Measurements from ENCODE around the gene MOG. TPM values are rescaled to one million over a fixed set of nuclear protein-coding genes. Genes with fewer than 3 reads are reported as not detected.

The MOG gene
- total RNA-seq, 1 donor from 2014 or later: not detected

DNA sequence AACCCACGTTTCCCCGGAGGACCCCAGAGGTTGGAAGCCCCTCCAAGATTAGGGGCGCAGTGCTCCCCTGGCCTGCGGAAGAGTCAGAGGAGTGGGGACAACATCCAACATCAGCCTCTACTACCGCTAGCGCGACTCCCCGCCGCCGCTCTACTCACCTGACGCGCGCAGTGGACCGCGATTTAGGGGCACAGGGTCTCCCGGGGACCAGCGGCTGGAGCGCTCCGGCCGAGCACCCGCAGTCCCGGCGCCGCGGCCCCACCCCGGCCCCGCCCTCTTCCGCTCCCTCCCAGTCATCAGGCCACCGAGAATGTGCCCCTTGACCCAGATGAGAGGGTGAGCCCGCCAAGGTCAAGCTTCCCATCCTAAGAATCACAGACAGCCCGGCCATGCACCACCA lies 24.0 kb downstream of the MOG start, which contains the start of gene ZFP57:
Gene ZFP57 (minus strand): TSS at position 249 of the 400 bp plus-strand sequence. CDS start 4,149 bp downstream, outside the sequence.
- ATAC-seq (no peak), DNase-seq (no peak)
- H3K9me3 ChIP-seq: no peaks in the 10 kb centered on the region
- TF ChIP-seq, protein P1, sequence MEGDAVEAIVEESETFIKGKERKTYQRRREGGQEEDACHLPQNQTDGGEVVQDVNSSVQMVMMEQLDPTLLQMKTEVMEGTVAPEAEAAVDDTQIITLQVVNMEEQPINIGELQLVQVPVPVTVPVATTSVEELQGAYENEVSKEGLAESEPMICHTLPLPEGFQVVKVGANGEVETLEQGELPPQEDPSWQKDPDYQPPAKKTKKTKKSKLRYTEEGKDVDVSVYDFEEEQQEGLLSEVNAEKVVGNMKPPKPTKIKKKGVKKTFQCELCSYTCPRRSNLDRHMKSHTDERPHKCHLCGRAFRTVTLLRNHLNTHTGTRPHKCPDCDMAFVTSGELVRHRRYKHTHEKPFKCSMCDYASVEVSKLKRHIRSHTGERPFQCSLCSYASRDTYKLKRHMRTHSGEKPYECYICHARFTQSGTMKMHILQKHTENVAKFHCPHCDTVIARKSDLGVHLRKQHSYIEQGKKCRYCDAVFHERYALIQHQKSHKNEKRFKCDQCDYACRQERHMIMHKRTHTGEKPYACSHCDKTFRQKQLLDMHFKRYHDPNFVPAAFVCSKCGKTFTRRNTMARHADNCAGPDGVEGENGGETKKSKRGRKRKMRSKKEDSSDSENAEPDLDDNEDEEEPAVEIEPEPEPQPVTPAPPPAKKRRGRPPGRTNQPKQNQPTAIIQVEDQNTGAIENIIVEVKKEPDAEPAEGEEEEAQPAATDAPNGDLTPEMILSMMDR (IDR thresholded peaks at IDR 0.05): no peak
- no peaks in the 10 kb centered on the region for H3K27me3 ChIP-seq
- H3K36me3 ChIP-seq: no peaks in the 10 kb centered on the region
- no peak within 1 kb of the TSS for H3K4me3 ChIP-seq
- no peak within 1 kb of the TSS for H3K27ac ChIP-seq
- intact Hi-C loops (cut with DNase I): no loop called here
- H3K4me1 ChIP-seq: no peaks in the 10 kb centered on the region

DNA sequence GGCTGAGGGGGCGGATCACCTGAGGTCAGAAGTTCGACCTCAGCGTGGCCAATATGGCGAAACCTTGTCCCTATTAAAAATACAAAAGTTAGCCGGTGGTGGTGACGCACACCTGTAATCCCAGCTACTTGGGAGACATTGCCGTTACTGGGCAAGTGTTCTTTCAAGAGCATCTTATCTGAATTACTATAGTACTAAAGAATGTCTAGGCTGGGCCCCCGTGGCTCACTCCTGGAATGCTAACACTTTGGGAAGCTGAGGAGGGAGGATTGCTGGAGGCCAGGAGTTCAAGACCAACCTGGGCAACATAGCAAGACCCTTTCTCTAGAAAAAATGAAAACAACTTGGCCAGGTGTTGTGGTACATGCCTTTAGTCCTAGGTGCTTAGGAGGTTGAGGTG lies 24.9 kb downstream of the MOG start:
- TF ChIP-seq, protein P1 (IDR thresholded peaks at IDR 0.05): no peak
- H3K4me1 ChIP-seq: no peaks in the 10 kb centered on the region

DNA sequence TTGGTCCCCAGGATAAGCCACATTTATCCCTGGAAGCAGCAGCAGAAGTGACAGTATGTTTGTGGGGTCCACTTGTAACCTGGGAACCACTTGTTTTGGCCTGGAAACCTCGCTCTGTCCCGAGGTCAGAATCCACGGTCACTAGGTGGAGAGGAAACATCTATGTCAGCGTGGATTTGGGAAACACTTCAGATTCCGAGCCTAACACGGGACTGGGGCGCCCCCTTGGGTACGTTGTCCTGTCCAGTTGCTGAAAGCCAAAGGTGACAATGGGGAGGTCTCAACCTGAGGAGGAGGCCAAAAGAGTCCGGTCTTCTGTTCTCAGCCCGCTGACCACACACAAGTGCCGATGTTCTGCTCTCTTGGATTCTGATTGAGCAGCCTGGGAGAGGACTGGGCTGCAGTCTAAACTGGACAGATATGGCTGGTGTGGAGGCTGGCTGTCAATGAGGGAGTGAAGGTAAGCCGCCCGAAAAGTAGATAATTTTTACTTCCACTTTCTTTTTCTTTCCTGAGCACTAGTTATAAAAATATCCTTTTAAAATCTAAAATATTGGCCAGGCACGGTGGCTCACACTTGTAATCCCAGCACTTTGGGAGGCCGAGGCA lies 28.9 kb downstream of the MOG start:
- intact Hi-C loops (cut with DNase I): no loop called here
- no peak for ATAC-seq
- Histone ChIP-seq H3K4me3 (no peak overlapping the region), H3K27ac (no peak overlapping the region), H3K36me3 (no peaks in the 10 kb centered on the region), H3K9me3 (no peaks in the 10 kb centered on the region), H3K4me1 (no peaks in the 10 kb centered on the region), H3K27me3 (no peaks in the 10 kb centered on the region)
- TF ChIP-seq, protein P1 (IDR thresholded peaks at IDR 0.05): no peak
- DNase-seq: no peak

More for the DNA sequence above, 24.9 kb downstream of the MOG start:
- intact Hi-C loops (cut with DNase I): no loop called here
- H3K4me3 ChIP-seq: no peak overlapping the region
- no peak for DNase-seq
- H3K27me3 ChIP-seq: no peaks in the 10 kb centered on the region
- H3K36me3 ChIP-seq: no peaks in the 10 kb centered on the region
- ATAC-seq: no peak
- no peak overlapping the region for H3K27ac ChIP-seq
- H3K9me3 ChIP-seq: no peaks in the 10 kb centered on the region

DNA sequence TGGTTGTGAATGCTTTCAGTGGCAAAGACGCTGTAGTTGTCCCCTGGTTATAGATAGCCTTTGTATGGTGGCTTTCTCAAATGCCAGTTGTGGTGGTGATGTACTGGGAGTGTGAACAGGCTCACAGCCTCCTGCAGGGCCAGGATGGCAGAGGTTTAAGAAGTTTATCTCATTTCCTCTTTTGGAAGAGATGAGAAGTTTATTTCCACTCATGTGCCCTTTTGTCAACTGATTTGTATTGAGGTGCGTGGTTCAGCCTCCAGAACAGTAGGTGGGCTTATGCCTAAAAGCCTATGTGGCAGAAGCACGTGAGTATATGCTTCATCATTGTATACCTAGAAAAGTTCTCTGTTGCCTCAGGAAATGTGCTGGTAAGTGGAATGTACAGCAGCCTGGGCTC lies 37.7 kb downstream of the MOG start:
- H3K36me3 ChIP-seq: no peaks in the 10 kb centered on the region
- DNase-seq (no peak), ATAC-seq (no peak)
- H3K27me3 ChIP-seq: peaks cover 7% of the 10 kb centered on the region
- H3K4me3 ChIP-seq: no peak overlapping the region
- intact Hi-C loops (cut with DNase I): no loop called here
- H3K9me3 ChIP-seq: no peaks in the 10 kb centered on the region
- TF ChIP-seq, protein P1 (IDR thresholded peaks at IDR 0.05): no peak
- H3K27ac ChIP-seq: no peak overlapping the region
- H3K4me1 ChIP-seq: no peaks in the 10 kb centered on the region

DNA sequence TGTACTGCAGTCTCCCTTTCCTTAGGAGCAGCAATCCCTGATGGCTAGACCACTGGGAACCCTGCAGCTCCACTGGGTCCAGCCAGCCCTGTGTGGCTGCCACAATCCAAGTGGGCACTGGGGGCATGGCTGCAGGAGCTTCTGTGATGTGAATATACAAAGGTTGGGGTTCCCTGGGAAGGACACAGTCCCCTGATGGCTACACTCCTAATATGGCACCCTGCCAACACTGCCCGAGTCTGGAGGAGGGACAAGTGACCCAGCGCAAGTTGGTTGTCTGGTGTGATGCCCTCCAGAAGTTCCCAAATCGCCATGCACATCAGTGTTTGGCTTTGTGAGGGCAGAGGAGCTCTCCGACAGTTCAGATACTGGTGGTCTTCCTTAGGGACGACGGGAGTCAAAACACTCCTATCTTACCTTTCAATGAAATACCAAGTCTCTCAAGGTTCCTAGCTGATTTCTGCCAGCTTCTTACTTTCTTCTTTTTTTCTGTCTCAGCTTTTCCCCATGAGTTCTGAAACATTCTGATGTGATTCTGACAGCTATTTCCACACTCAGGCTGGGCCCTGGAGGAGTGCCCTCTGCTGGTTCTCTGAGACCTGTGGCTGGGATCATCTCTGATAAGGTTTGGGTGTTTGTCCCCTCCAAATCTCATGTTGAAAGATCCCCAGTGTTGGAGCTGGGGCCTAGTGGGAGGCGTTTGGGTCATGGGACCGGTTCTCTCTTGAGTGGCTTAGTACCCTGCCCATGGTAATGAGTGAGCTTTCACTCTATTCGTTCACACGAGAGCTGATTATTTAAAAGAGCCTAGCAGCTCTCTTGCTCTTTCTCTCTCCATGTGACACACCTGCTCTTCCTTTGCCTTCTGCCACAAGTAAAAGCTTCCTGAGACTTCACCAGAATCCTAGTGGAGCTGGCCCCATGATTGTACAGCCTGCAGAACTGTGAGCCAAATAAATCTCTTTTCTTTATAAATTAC lies 39.5 kb downstream of the MOG start:
- Histone ChIP-seq H3K27ac (no peak overlapping the region), H3K4me3 (no peak overlapping the region), H3K4me1 (no peaks in the 10 kb centered on the region), H3K27me3 (peaks cover 7% of the 10 kb centered on the region), H3K9me3 (no peaks in the 10 kb centered on the region), H3K36me3 (no peaks in the 10 kb centered on the region)
- DNase-seq (no peak), ATAC-seq (peak; percentile 47)
- TF ChIP-seq, protein P1 (IDR thresholded peaks at IDR 0.05): peak; percentile 31
- intact Hi-C loops (cut with DNase I): no loop called here

Measured in upper lobe of right lung (tissue), 1 donor.